H9 (cell line): ENCODE measurements around the gene ARRDC2. TPM values are rescaled to one million over a fixed set of nuclear protein-coding genes. Genes with fewer than 3 reads are reported as not detected.

Experiments used
- DNase-seq: peaks from one replicate; pipeline ENCODE4 v3.0.0-alpha.2; 2017
- H2AFZ ChIP-seq: one replicate; pipeline ENCODE4 v1.6.1; 2013; ENCODE audit warnings: mild to moderate bottlenecking, low read length, control low read depth, moderate library complexity
- H2AK5ac ChIP-seq: 2 replicates; pipeline ENCODE4 v1.6.1; 2013; ENCODE audit warnings: low read length, control low read depth, mixed read lengths; ENCODE audit not compliant: insufficient read length
- H2BK120ac ChIP-seq: one replicate; pipeline ENCODE4 v1.6.1; 2013; ENCODE audit warnings: low read depth, mild to moderate bottlenecking, low read length, control low read depth, inconsistent platforms; ENCODE audit not compliant: poor library complexity, severe bottlenecking
- H2BK12ac ChIP-seq: 2 replicates; pipeline ENCODE4 v1.6.1; 2013; ENCODE audit warnings: low read length, control low read depth, mixed read lengths, low read depth; ENCODE audit not compliant: insufficient read length
- H2BK15ac ChIP-seq: 2 replicates; pipeline ENCODE4 v1.6.1; 2013; ENCODE audit warnings: low read depth, low read length, control low read depth
- H2BK20ac ChIP-seq: one replicate; pipeline ENCODE4 v1.6.1; 2013; ENCODE audit warnings: low read depth, mild to moderate bottlenecking, low read length, control low read depth, inconsistent platforms; ENCODE audit not compliant: poor library complexity, severe bottlenecking
- H2BK5ac ChIP-seq: 2 replicates; pipeline ENCODE4 v1.6.1; 2013; ENCODE audit warnings: low read length, control low read depth, mixed read lengths; ENCODE audit not compliant: insufficient read length
- H3K14ac ChIP-seq: 2 replicates; pipeline ENCODE4 v1.6.1; 2013; ENCODE audit warnings: low read length, control low read depth; ENCODE audit not compliant: insufficient read depth
- H3K18ac ChIP-seq: 2 replicates; pipeline ENCODE4 v1.6.1; 2013; ENCODE audit warnings: low read depth, mild to moderate bottlenecking, mixed read lengths, low read length, control low read depth; ENCODE audit not compliant: insufficient read length
- H3K23ac ChIP-seq: 2 replicates; pipeline ENCODE4 v1.6.1; 2013; ENCODE audit warnings: low read length, control low read depth, mixed read lengths, low read depth; ENCODE audit not compliant: insufficient read length
- H3K23me2 ChIP-seq: 2 replicates; pipeline ENCODE4 v1.6.1; 2013; ENCODE audit warnings: low read depth, mild to moderate bottlenecking, mixed read lengths, low read length, control low read depth; ENCODE audit not compliant: insufficient read length, poor library complexity, severe bottlenecking
- H3K27ac ChIP-seq: 2 replicates; pipeline ENCODE4 v1.5.1; 2013; ENCODE audit warnings: low read length, control low read depth, mixed read lengths, low read depth; ENCODE audit not compliant: insufficient read length
- H3K27me3 ChIP-seq: 2 replicates; pipeline ENCODE4 v1.6.1; 2013; ENCODE audit warnings: low read length, control low read depth, inconsistent platforms; ENCODE audit not compliant: insufficient read depth
- H3K4ac ChIP-seq: 2 replicates; pipeline ENCODE4 v1.6.1; 2013; ENCODE audit warnings: low read depth, mild to moderate bottlenecking, control low read depth, inconsistent platforms, low read length, moderate library complexity
- H3K4me1 ChIP-seq: 2 replicates; pipeline ENCODE4 v1.6.1; 2013; ENCODE audit warnings: low read length, control low read depth, inconsistent platforms; ENCODE audit not compliant: insufficient read depth
- H3K4me2 ChIP-seq: 2 replicates; pipeline ENCODE4 v1.6.1; 2013; ENCODE audit warnings: low read length, control low read depth, mixed read lengths; ENCODE audit not compliant: insufficient read length, insufficient read depth
- H3K56ac ChIP-seq: 2 replicates; pipeline ENCODE4 v1.6.1; 2013; ENCODE audit warnings: low read depth, mild to moderate bottlenecking, mixed read lengths, low read length, control low read depth; ENCODE audit not compliant: insufficient read length
- H3K79me1 ChIP-seq: 2 replicates; pipeline ENCODE4 v1.6.1; 2013; ENCODE audit warnings: low read depth, mild to moderate bottlenecking, moderate library complexity, low read length, control low read depth, inconsistent platforms; ENCODE audit not compliant: insufficient read depth, poor library complexity, severe bottlenecking
- H3K79me2 ChIP-seq: 2 replicates; pipeline ENCODE4 v1.6.1; 2013; ENCODE audit warnings: low read length, control low read depth, inconsistent platforms; ENCODE audit not compliant: insufficient read depth
- H3K9ac ChIP-seq: 2 replicates; pipeline ENCODE4 v1.6.1; 2013; ENCODE audit warnings: low read length, control low read depth, mixed read lengths; ENCODE audit not compliant: insufficient read length; ENCODE audit errors: extremely low read depth
- H3K9me3 ChIP-seq: one replicate; pipeline ENCODE4 v1.6.1; 2013; ENCODE audit warnings: low read depth, low read length, inconsistent platforms; ENCODE audit not compliant: control insufficient read depth
- H3T11ph ChIP-seq: one replicate; pipeline ENCODE4 v1.6.1; 2013; ENCODE audit warnings: mild to moderate bottlenecking, low read length, control low read depth, inconsistent platforms
- H4K20me1 ChIP-seq: one replicate; pipeline ENCODE4 v1.6.1; 2013; ENCODE audit not compliant: control insufficient read depth, insufficient read length, insufficient read depth
- H4K5ac ChIP-seq: 2 replicates; pipeline ENCODE4 v1.6.1; 2013; ENCODE audit warnings: low read depth, mild to moderate bottlenecking, mixed read lengths, low read length, control low read depth; ENCODE audit not compliant: insufficient read length
- H4K8ac ChIP-seq: replicated peaks from 2 replicates; pipeline ENCODE4 v1.6.1; 2013; ENCODE audit warnings: low read length, control low read depth, mixed read lengths, low read depth; ENCODE audit not compliant: insufficient read length
- H4K91ac ChIP-seq: 2 replicates; pipeline ENCODE4 v1.6.1; 2013; ENCODE audit warnings: low read depth, mild to moderate bottlenecking, moderate library complexity, mixed read lengths, low read length, control low read depth; ENCODE audit not compliant: insufficient read length
- H3K27ac Mint-ChIP-seq, 3 experiments: 2 replicates in 2 of 3; 3 replicates in 1 of 3; pipeline ENCODE4 v1.8.0; 2020 to 2021; ENCODE audit warnings: mixed read lengths in 3 of 3, mild to moderate bottlenecking in 1 of 3, moderate library complexity in 1 of 3
- H3K27me3 Mint-ChIP-seq: 2 replicates; pipeline ENCODE4 v1.8.0; 2021; ENCODE audit warnings: low read depth, mild to moderate bottlenecking, moderate library complexity, mixed read lengths
- H3K36me3 Mint-ChIP-seq, 3 experiments: 2 replicates in 2 of 3; 3 replicates in 1 of 3; pipeline ENCODE4 v1.8.0; 2020 to 2021; ENCODE audit warnings: low read depth in 3 of 3, mixed read lengths in 3 of 3; ENCODE audit not compliant: insufficient read depth in 1 of 3
- H3K4me1 Mint-ChIP-seq, 2 experiments: 2 replicates each; pipeline ENCODE4 v1.8.0; 2020; ENCODE audit warnings: mixed read lengths in 2 of 2
- H3K4me3 Mint-ChIP-seq, 2 experiments: 2 replicates in 1 of 2; 3 replicates in 1 of 2; pipeline ENCODE4 v1.8.0; 2020 to 2021; ENCODE audit warnings: mild to moderate bottlenecking in 2 of 2, mixed read lengths in 2 of 2, moderate library complexity in 1 of 2
- H3K9me3 Mint-ChIP-seq, 2 experiments: 2 replicates in 1 of 2; 3 replicates in 1 of 2; pipeline ENCODE4 v1.8.0; 2020; ENCODE audit warnings: mild to moderate bottlenecking in 2 of 2, mixed read lengths in 2 of 2, moderate library complexity in 1 of 2
- CTCF ChIP-seq: fragments of 200-600 bp; sonication (generic); conservative IDR thresholded peaks from 3 replicates; pipeline ENCODE4 v1.8.0; 2021; ENCODE audit warnings: antibody characterized with exemption, mild to moderate bottlenecking
- WGBS: extraction: QIAGEN DNeasy Blood & Tissue Kit; methylation state at CpG from one replicate; pipeline ENCODE4 v1.1.7; 2013; ENCODE audit warnings: missing lambda C conversion rate, low lambda C conversion rate, mixed read lengths; ENCODE audit not compliant: insufficient read length; ENCODE audit errors: extremely low coverage; 5-methylcytosine and 5-hydroxymethylcytosine counted together
- total RNA-seq: library from RNA; stranded (reverse); gene quantifications from 2 replicates; pipeline ENCODE4 v1.2.1, GENCODE V29; 2021

ARRDC2 gene
- total RNA-seq, 1 experiment from 2014 or later, result 10.5 TPM

- Histone ChIP-seq H2AFZ (no peak overlapping the region), H2BK15ac (no peak overlapping the region), H4K20me1 (no peaks in the 10 kb centered on the region), H3K23me2 (no peaks in the 10 kb centered on the region), H3K56ac (no peak overlapping the region), H4K5ac (no peak overlapping the region), H3K4me1 (no peaks in the 10 kb centered on the region), H3K23ac (no peak overlapping the region), H3K9ac (peak overlapping the region; percentile 8), H2BK12ac (no peak overlapping the region), H3K4ac (no peak overlapping the region), H2BK20ac (no peak overlapping the region), H4K8ac (no peak overlapping the region), H3K27me3 (no peaks in the 10 kb centered on the region; the same call in 1 of the 2 replicates), H3K4me2 (no peak overlapping the region), H4K91ac (peak overlapping the region; percentile 73), H3K14ac (peak overlapping the region; percentile 35; the same call in 1 of the 2 replicates), H3K27ac (no peak overlapping the region), H2BK5ac (no peak overlapping the region), H3K18ac (no peak overlapping the region), H2BK120ac (no peak overlapping the region), H3K79me1 (no peaks in the 10 kb centered on the region), H2AK5ac (peak overlapping the region; percentile 70), H3K79me2 (no peaks in the 10 kb centered on the region), H3T11ph (no peak overlapping the region), H3K9me3 (no peaks in the 10 kb centered on the region)
- WGBS, result no CpG with 5 or more reads among the region's 7 CpGs
- H3K36me3 Mint-ChIP-seq, result no peaks in the 10 kb centered on the region
- DNase-seq, result no peak
- peak overlapping the region in 1 of 2 experiments; percentile 17; a peak in 1 of 5 replicates for H3K4me3 Mint-ChIP-seq
- H3K27me3 Mint-ChIP-seq, result peaks cover 7% of the 10 kb centered on the region
- peaks cover 2 to 6% of the 10 kb centered on the region in 2 experiments; a peak in 3 of 5 replicates for H3K9me3 Mint-ChIP-seq
- peak overlapping the region in 2 of 3 experiments; percentile 28 to 67; a peak in 2 of 7 replicates for H3K27ac Mint-ChIP-seq
- TF ChIP-seq CTCF, result no peak
- H3K4me1 Mint-ChIP-seq, result peaks cover 3 to 6% of the 10 kb centered on the region in 2 experiments
Measured at GRCh38 chr19:18045307-18046050, 37.5 kb downstream of the ARRDC2 start.
